IMR-90 (cell line): ENCODE results near the gene ARL6IP6. TPM values are rescaled to one million over a fixed set of nuclear protein-coding genes. Genes with fewer than 3 reads are reported as not detected.

Experiments used
- ATAC-seq: fragments of 200-7000 bp; cut with Tn5 transposase; 2 replicates; pipeline ENCODE4 v1.9.1; 2020; ENCODE audit warnings: low read depth, mild to moderate bottlenecking, moderate library complexity
- BruUV-seq: library from RNA; stranded (reverse); fragments of 400-500 nt; replicated peaks from 2 replicates; lab custom pipeline; 2021; lab: Mats Ljungman, UMichigan
- CTCF ChIA-PET: fragments of 300-600 bp; formaldehyde crosslinking; extraction: SDS; loops from one replicate; lab custom pipeline; 2021; ENCODE audit warnings: antibody characterized with exemption; lab: Yijun Ruan, JAX
- POLR2A ChIA-PET: fragments of 300-600 bp; sonication (Branson Sonifier 250); formaldehyde crosslinking; loops from one replicate; lab custom pipeline; 2022; ENCODE audit warnings: antibody characterized with exemption; ENCODE audit not compliant: unreplicated experiment; lab: Charles Lee
- DNase-seq: peaks from one replicate; pipeline ENCODE4 v3.0.0; 2013
- H2AFZ ChIP-seq: replicated peaks from 2 replicates; pipeline ENCODE3; 2013; ENCODE audit warnings: low read length, mild to moderate bottlenecking; ENCODE audit not compliant: poor library complexity
- H2AK5ac ChIP-seq: 2 replicates; pipeline ENCODE4 v1.6.1; 2013; ENCODE audit warnings: low read depth, low read length, inconsistent platforms
- H2AK9ac ChIP-seq: replicated peaks from 2 replicates; pipeline ENCODE3; 2013; ENCODE audit warnings: mild to moderate bottlenecking, low read depth, low read length, moderate library complexity; ENCODE audit not compliant: poor library complexity
- H2BK120ac ChIP-seq: 2 replicates; pipeline ENCODE4 v1.6.1; 2013; ENCODE audit warnings: low read depth, low read length, inconsistent platforms
- H2BK15ac ChIP-seq: 3 replicates; pipeline ENCODE4 v1.6.1; 2013; ENCODE audit warnings: low read depth, low read length, inconsistent platforms
- H2BK20ac ChIP-seq: 2 replicates; pipeline ENCODE4 v1.6.1; 2013; ENCODE audit warnings: low read depth, mild to moderate bottlenecking, inconsistent platforms, low read length, moderate library complexity
- H2BK5ac ChIP-seq: 2 replicates; pipeline ENCODE4 v1.6.1; 2013; ENCODE audit warnings: mild to moderate bottlenecking, low read depth, low read length, inconsistent platforms; ENCODE audit not compliant: poor library complexity, severe bottlenecking
- H3K14ac ChIP-seq: replicated peaks from 2 replicates; pipeline ENCODE4 v1.6.1; 2013; ENCODE audit warnings: low read depth, low read length, inconsistent platforms
- H3K18ac ChIP-seq: 2 replicates; pipeline ENCODE4 v1.6.1; 2013; ENCODE audit warnings: low read depth, low read length, control low read depth
- H3K23ac ChIP-seq: 2 replicates; pipeline ENCODE4 v1.6.1; 2013; ENCODE audit warnings: low read depth, low read length, inconsistent platforms
- H3K27ac ChIP-seq: 2 replicates; pipeline ENCODE4 v1.5.1; 2013; ENCODE audit warnings: mild to moderate bottlenecking, control low read depth, low read length; ENCODE audit not compliant: insufficient read depth
- H3K27me3 ChIP-seq: 2 replicates; pipeline ENCODE4 v1.6.1; 2013; ENCODE audit warnings: low read length; ENCODE audit not compliant: control insufficient read depth, insufficient read depth
- H3K36me3 ChIP-seq: 2 replicates; pipeline ENCODE4 v1.6.1; 2013; ENCODE audit warnings: low read length, mixed read lengths; ENCODE audit not compliant: control insufficient read depth, insufficient read depth
- H3K4ac ChIP-seq: 2 replicates; pipeline ENCODE4 v1.6.1; 2013; ENCODE audit warnings: low read depth, low read length, inconsistent platforms
- H3K4me1 ChIP-seq: 2 replicates; pipeline ENCODE4 v1.6.1; 2013; ENCODE audit warnings: low read length, mixed read lengths; ENCODE audit not compliant: control insufficient read depth, insufficient read depth
- H3K4me2 ChIP-seq: 2 replicates; pipeline ENCODE4 v1.6.1; 2013; ENCODE audit warnings: low read depth, mild to moderate bottlenecking, control low read depth, low read length, moderate library complexity
- H3K4me3 ChIP-seq: 2 replicates; pipeline ENCODE4 v1.5.1; 2013; ENCODE audit warnings: low read depth, mild to moderate bottlenecking, control low read depth, low read length, moderate library complexity; ENCODE audit not compliant: insufficient read depth
- H3K56ac ChIP-seq: 2 replicates; pipeline ENCODE4 v1.6.1; 2013; ENCODE audit warnings: low read length, inconsistent platforms; ENCODE audit not compliant: insufficient read depth; ENCODE audit errors: extremely low read depth
- H3K79me1 ChIP-seq, 2 experiments: 2 replicates each; pipeline ENCODE4 v1.6.1; 2013; ENCODE audit warnings: low read length in 2 of 2, inconsistent platforms in 1 of 2, low read depth in 1 of 2
- H3K9ac ChIP-seq: 2 replicates; pipeline ENCODE4 v1.6.1; 2013; ENCODE audit warnings: low read depth, low read length, control low read depth
- H3K9me1 ChIP-seq: 2 replicates; pipeline ENCODE4 v1.6.1; 2013; ENCODE audit warnings: low read length, inconsistent platforms; ENCODE audit not compliant: insufficient read depth
- H3K9me3 ChIP-seq: 2 replicates; pipeline ENCODE4 v1.6.1; 2013; ENCODE audit warnings: low read length; ENCODE audit not compliant: control insufficient read depth, insufficient read depth
- H4K20me1 ChIP-seq: 2 replicates; pipeline ENCODE4 v1.6.1; 2013; ENCODE audit warnings: low read length, inconsistent platforms; ENCODE audit not compliant: insufficient read depth
- H4K5ac ChIP-seq: 2 replicates; pipeline ENCODE4 v1.6.1; 2013; ENCODE audit warnings: mild to moderate bottlenecking, low read depth, low read length, control low read depth
- H4K8ac ChIP-seq, 2 experiments: 2 replicates each; pipeline ENCODE4 v1.6.1; 2013; ENCODE audit warnings: low read depth in 2 of 2, low read length in 2 of 2, control low read depth in 1 of 2, inconsistent platforms in 1 of 2
- H4K91ac ChIP-seq: 2 replicates; pipeline ENCODE4 v1.6.1; 2013; ENCODE audit warnings: low read depth, low read length, inconsistent platforms; ENCODE audit not compliant: insufficient read depth
- BHLHE40 ChIP-seq: fragments of 150-350 bp; IDR thresholded peaks from 2 replicates; pipeline ENCODE4 v1.6.1; 2016; ENCODE audit warnings: mild to moderate bottlenecking, low read depth, low read length
- CEBPB ChIP-seq: IDR thresholded peaks from 2 replicates; pipeline ENCODE4 v1.6.1; 2012; ENCODE audit warnings: low read depth, low read length, improper control_type of control experiment
- CHD1 ChIP-seq: IDR thresholded peaks from 2 replicates; pipeline ENCODE4 v1.6.1; 2012; ENCODE audit warnings: low read depth, low read length, improper control_type of control experiment
- CTCF ChIP-seq: conservative IDR thresholded peaks from 2 replicates; pipeline ENCODE4 v1.5.1; 2012; ENCODE audit warnings: mild to moderate bottlenecking, low read depth, low read length, improper control_type of control experiment
- ELK1 ChIP-seq: fragments of 150-350 bp; IDR thresholded peaks from 2 replicates; pipeline ENCODE4 v1.6.1; 2016; ENCODE audit warnings: low read depth, mild to moderate bottlenecking, low read length, moderate library complexity, borderline replicate concordance
- FOS ChIP-seq: fragments of 150-350 bp; IDR thresholded peaks from 2 replicates; pipeline ENCODE4 v1.6.1; 2016; ENCODE audit warnings: low read depth, low read length
- MAZ ChIP-seq: IDR thresholded peaks from 2 replicates; pipeline ENCODE4 v1.6.1; 2012; ENCODE audit warnings: low read depth, mild to moderate bottlenecking, low read length, improper control_type of control experiment, moderate library complexity, borderline replicate concordance
- NFE2L2 ChIP-seq: fragments of 150-350 bp; IDR thresholded peaks from 2 replicates; pipeline ENCODE4 v1.6.1; 2016; ENCODE audit warnings: low read depth, mild to moderate bottlenecking, low read length
- POLR2A ChIP-seq: IDR thresholded peaks from 2 replicates; pipeline ENCODE4 v1.6.1; 2012; ENCODE audit warnings: mild to moderate bottlenecking, low read depth, low read length
- RAD21 ChIP-seq: IDR thresholded peaks from 2 replicates; pipeline ENCODE4 v1.6.1; 2012; ENCODE audit warnings: low read length, improper control_type of control experiment
- RCOR1 ChIP-seq: IDR thresholded peaks from 2 replicates; pipeline ENCODE4 v1.6.1; 2012; ENCODE audit warnings: mild to moderate bottlenecking, low read length, improper control_type of control experiment; ENCODE audit not compliant: insufficient replicate concordance
- SMC3 ChIP-seq: fragments of 150-350 bp; IDR thresholded peaks from 2 replicates; pipeline ENCODE4 v1.6.1; 2016; ENCODE audit warnings: low read depth, mild to moderate bottlenecking, antibody characterized with exemption, low read length, moderate library complexity
- USF2 ChIP-seq: fragments of 150-350 bp; IDR thresholded peaks from 2 replicates; pipeline ENCODE4 v1.6.1; 2017; ENCODE audit warnings: mild to moderate bottlenecking, antibody characterized with exemption, low read length, low read depth
- WGBS, 2 experiments: methylation state at CpG; one replicate each; pipeline versions ENCODE4 v1.1.5 to v1.1.7; 2013; ENCODE audit warnings: missing lambda C conversion rate in 2 of 2; ENCODE audit not compliant: insufficient read length in 1 of 2; ENCODE audit errors: extremely low coverage in 2 of 2; 5-methylcytosine and 5-hydroxymethylcytosine counted together
- dilution Hi-C: fragments of 300-500 bp; cut with HindIII; formaldehyde crosslinking; loops from one replicate; pipeline ENCODE4 v1.14.3; 2018; ENCODE audit warnings: low sequenced_read_pairs; ENCODE audit not compliant: unreplicated experiment
- in situ Hi-C: fragments of 300-500 bp; cut with MboI; formaldehyde crosslinking; loops from 3 replicates; pipeline ENCODE4 v1.14.3; 2019; ENCODE audit warnings: low sequenced_read_pairs, inconsistent platforms, mixed read lengths
- intact Hi-C: fragments of 100-400 bp; cut with micrococcal nuclease; formaldehyde crosslinking; loops from 2 replicates; pipeline ENCODE4 v1.10.0; 2022
- polyA plus RNA-seq, 3 experiments: library from polyadenylated mRNA; depleted of rRNA; stranded (reverse); fragments of >200 nt; gene quantifications; 2 replicates each; pipeline ENCODE4 v1.2.3, GENCODE V29; 2012; ENCODE audit warnings: low replicate concordance in 1 of 3
- total RNA-seq: library from RNA; depleted of rRNA; stranded (reverse); fragments of >200 nt; gene quantifications from 2 replicates; pipeline ENCODE4 v1.2.3, GENCODE V29; 2012

ARL6IP6 gene
- total and polyA plus RNA-seq, 2 of the 4 experiments (the other 2 are of a cell fraction), result 4.1 to 14.7 TPM

- ATAC-seq, result peak; percentile 85
- 0 out of 4 replicates have a peak, but pooled peaks cover 0 to 2% of the 10 kb centered on the region in 2 experiments for H3K79me1 ChIP-seq
- ChIA-PET POLR2A (no interaction called here), CTCF (interaction anchor here (0.6 to 1.5 kb wide), 3 partner anchors 12 to 110 kb away, joined by 4 to 5 read pairs (median 5); no protein-coding TSS in a partner anchor)
- no peaks in the 10 kb centered on the region for H3K9me3 ChIP-seq
- peak; percentile 72 for DNase-seq
- no peak overlapping the region for H2BK5ac ChIP-seq
- no TSS peak for BruUV-seq
- no peak overlapping the region for H3K9ac ChIP-seq
- intact Hi-C loops (loop anchor here (1.0 to 5.0 kb wide), 3 partner anchors 546 to 778 kb away; partner anchors contain the start of gene RPRM), in situ Hi-C loops (loop anchor here (25.0 kb wide), 1 partner anchor 771 kb away; no protein-coding TSS in a partner anchor), dilution Hi-C loops (no loop called here)
- no peak overlapping the region for H2AK9ac ChIP-seq
- no peak overlapping the region for H4K5ac ChIP-seq
- H3K27me3 ChIP-seq, result no peaks in the 10 kb centered on the region
- H2BK120ac ChIP-seq, result no peak overlapping the region
- no peak overlapping the region for H3K4me3 ChIP-seq
- H3K14ac ChIP-seq, result no peak overlapping the region
- no peak overlapping the region for H4K8ac ChIP-seq
- no peaks in the 10 kb centered on the region for H3K4me1 ChIP-seq
- H2AFZ ChIP-seq, result no peak overlapping the region
- no peak overlapping the region for H2BK20ac ChIP-seq
- H3K9me1 ChIP-seq, result no peaks in the 10 kb centered on the region
- WGBS, 2 experiments, result no CpG with 5 or more reads among the region's 2 CpGs
- H3K4me2 ChIP-seq, result no peak overlapping the region
- H3K18ac ChIP-seq, result no peak overlapping the region
- H3K36me3 ChIP-seq, result peaks cover 10% of the 10 kb centered on the region
- no peak overlapping the region for H3K23ac ChIP-seq
- TF ChIP-seq MAZ, result no peak
- TF ChIP-seq NFE2L2, result no peak
- no peak for TF ChIP-seq POLR2A
- TF ChIP-seq CHD1, result no peak
- TF ChIP-seq RCOR1, result no peak
- TF ChIP-seq CEBPB, result no peak
- TF ChIP-seq BHLHE40, result no peak
- TF ChIP-seq SMC3, result peak; percentile 81
- no peak for TF ChIP-seq ELK1
- TF ChIP-seq RAD21, result peak; percentile 86
- TF ChIP-seq CTCF, result peak; percentile 99
- no peak for TF ChIP-seq FOS
- TF ChIP-seq USF2, result no peak
- H3K4ac ChIP-seq, result no peak overlapping the region
- H3K27ac ChIP-seq, result no peak overlapping the region
- no peak overlapping the region for H3K56ac ChIP-seq
- H4K91ac ChIP-seq, result no peak overlapping the region
- H2AK5ac ChIP-seq, result no peak overlapping the region
- H2BK15ac ChIP-seq, result no peak overlapping the region
- no peaks in the 10 kb centered on the region for H4K20me1 ChIP-seq
Measured at GRCh38 chr2:152740743-152741328, 22.4 kb downstream of the ARL6IP6 start.
